GM20000 (cell line): ENCODE results near the gene OSR1.

Experiments
- DNase-seq: peaks from one replicate; pipeline ENCODE4 v3.0.0; 2012; ENCODE audit warnings: low spot score
- TF ChIP-seq, protein P1 (sequence below): IDR thresholded peaks from 2 replicates; pipeline ENCODE4 v1.5.1; 2012; ENCODE audit warnings: mild to moderate bottlenecking, control low read depth; ENCODE audit errors: extremely low read depth, missing control alignments

Gene OSR1

DNA sequence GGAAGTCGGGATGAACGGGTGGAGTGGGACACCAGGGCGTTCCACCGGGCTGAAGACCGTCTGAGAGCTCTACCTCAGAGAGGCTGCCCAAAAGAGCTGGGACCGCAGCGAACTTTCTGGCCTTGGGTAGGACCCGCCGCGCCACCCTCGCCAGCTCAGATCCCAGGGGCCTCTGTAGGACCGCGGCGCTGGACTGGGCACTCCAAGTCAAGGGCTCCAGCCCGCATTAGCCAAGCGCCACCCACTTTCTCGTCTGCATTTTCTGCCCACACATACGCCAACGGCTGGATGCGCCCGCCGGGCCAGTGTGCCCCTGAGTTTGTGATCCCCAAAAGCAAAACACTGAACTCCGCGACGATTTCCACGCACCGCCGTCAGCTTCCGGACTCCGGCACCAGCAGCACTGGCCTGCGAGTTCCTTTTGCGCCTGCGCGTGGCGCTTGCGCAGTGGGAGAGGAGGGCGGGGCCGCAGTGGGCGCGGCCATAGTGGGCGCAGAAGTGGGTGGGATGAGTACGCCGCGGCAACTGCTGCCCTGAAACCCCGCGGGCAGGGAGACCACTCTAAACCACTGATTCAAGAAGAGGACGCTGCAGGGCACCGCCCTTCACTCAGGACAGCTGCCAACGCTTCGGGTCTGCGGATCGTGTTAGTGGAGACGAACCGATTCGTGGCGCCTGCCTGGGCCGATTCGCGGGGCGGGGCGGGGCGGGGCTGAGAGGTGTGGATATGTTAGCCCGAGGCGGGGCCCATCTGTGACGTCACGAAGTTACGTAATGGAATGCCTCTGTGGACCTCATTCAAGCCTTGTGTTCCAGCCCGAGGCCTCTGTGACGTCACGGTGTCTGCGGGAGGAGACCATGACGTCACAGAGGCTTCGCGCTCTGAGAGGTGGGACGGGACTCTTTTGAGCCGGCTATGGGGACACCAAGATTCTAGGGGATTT, 10.5 kb downstream of the OSR1 start:
- TF ChIP-seq, protein P1, sequence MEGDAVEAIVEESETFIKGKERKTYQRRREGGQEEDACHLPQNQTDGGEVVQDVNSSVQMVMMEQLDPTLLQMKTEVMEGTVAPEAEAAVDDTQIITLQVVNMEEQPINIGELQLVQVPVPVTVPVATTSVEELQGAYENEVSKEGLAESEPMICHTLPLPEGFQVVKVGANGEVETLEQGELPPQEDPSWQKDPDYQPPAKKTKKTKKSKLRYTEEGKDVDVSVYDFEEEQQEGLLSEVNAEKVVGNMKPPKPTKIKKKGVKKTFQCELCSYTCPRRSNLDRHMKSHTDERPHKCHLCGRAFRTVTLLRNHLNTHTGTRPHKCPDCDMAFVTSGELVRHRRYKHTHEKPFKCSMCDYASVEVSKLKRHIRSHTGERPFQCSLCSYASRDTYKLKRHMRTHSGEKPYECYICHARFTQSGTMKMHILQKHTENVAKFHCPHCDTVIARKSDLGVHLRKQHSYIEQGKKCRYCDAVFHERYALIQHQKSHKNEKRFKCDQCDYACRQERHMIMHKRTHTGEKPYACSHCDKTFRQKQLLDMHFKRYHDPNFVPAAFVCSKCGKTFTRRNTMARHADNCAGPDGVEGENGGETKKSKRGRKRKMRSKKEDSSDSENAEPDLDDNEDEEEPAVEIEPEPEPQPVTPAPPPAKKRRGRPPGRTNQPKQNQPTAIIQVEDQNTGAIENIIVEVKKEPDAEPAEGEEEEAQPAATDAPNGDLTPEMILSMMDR, result no peak
- DNase-seq, result peak; percentile 96

GRCh38 chr2:19346983-19347618, 11.3 kb downstream of the OSR1 start:
- TF ChIP-seq, protein P1, result no peak
- peak; percentile 28 for DNase-seq

DNA sequence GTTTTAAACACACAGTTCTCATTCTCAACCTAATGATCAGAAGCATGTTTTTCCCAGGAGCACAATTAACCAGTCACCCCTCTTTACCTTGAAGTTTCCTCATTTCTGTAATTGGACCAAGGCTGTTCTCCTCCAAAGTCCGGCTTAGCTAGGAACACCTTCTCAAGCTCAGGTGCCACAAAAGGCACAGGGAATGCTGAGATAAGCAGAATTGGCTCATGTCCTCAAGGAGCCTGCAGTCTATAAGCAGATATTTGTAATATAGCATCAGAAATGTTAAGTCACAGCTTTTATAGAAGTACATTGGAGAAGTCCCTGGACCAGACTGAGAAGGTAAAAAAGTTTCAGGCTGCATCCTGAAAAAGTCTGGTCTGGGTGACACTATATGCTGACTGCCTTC, 20.7 kb downstream of the OSR1 start:
- DNase-seq, result no peak
- TF ChIP-seq, protein P1, result no peak

- TF ChIP-seq, protein P1, result no peak
- no peak for DNase-seq
Measured at GRCh38 chr2:19337202-19337601, 21.2 kb downstream of the OSR1 start.

GRCh38 chr2:19336781-19337180, 21.6 kb downstream of the OSR1 start:
- DNase-seq, result no peak
- TF ChIP-seq, protein P1, result no peak

DNA sequence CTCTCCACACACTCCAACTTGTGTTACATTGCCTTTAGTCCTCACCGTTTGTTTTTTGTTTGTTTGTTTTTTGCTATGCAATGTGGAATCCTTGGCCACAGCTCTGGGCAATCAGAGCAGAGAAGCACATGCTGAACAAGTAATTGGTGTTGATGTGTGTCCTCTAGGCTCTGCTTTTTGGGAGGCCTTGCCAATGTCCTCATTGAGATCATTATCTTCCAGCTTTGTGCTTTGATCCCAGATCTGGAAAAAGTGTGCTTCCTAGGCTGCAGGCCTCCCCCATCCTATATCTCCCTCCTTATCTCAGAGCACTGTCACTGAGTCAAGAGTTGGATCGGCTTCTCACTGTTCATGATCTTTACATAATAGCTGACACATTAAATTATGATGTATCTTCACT, 25.9 kb downstream of the OSR1 start:
- TF ChIP-seq, protein P1, result no peak
- DNase-seq, result no peak

- DNase-seq, result no peak
- TF ChIP-seq, protein P1, result no peak
Measured at GRCh38 chr2:19331450-19331849, 27.0 kb downstream of the OSR1 start.
